Measurements from ENCODE around the gene RASD2.
A peak's percentile ranks its signal among the peaks of the same experiment; 100 is the strongest.

Gene RASD2

DNA sequence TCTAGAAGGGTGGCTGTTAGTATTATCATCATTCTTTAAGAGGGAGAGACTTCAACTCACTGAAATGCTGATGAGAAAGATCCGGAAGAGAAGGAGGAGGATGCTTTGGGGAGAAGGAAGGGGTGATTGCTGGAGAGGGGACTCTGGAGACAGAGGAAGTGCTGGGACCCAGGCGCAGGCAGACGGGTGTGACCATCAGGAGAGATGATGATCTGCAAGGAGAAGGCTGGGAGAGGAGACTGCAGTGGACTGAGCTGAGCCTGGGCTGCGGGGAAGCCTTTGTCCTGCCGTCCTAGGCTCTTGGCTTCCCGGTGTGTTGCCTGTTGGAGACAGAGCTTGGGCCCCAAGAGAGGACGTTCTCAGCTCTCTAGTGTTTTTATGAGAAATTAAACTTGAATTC is 22.6 kb downstream of the RASD2 start:
- WGBS, result 47% methylated on average over 6 of the region's 7 CpGs
- H2BK5ac ChIP-seq (ENCODE audit: low read depth, low read length, poor library complexity, severe bottlenecking), result no peak overlapping the region
- no peak overlapping the region for H3K9ac ChIP-seq (ENCODE audit: low read length)
- H3K4ac ChIP-seq (ENCODE audit: low read depth in 1 of 2, low read length in 2 of 2), result peak overlapping the region; percentile 50 to 79
- no peaks in the 10 kb centered on the region for H3K36me3 ChIP-seq (ENCODE audit: control insufficient read depth in 1 of 2, insufficient read depth in 2 of 2, low read depth in 1 of 2, low read length in 2 of 2)
- H3K4me2 ChIP-seq (ENCODE audit: low read length, poor library complexity, severe bottlenecking), result no peak overlapping the region
- no peak overlapping the region for H3K27ac ChIP-seq (ENCODE audit: low read length, poor library complexity, severe bottlenecking)
- peak overlapping the region; percentile 72 for H4K8ac ChIP-seq (ENCODE audit: low read length)
- peak overlapping the region; percentile 34 for H2AFZ ChIP-seq (ENCODE audit: low read depth, low read length)
- H3K14ac ChIP-seq (ENCODE audit: low read length in 2 of 2), result no peak overlapping the region
- no peak overlapping the region for H3K23ac ChIP-seq (ENCODE audit: low read length in 2 of 2)
- H3K27me3 ChIP-seq (ENCODE audit: control insufficient read depth in 1 of 2, insufficient read depth in 1 of 2, low read length in 2 of 2), result peaks cover 2 to 37% of the 10 kb centered on the region in 2 experiments
- H2AK5ac ChIP-seq (ENCODE audit: low read length, severe bottlenecking), result peak overlapping the region; percentile 33
- peaks cover 23% of the 10 kb centered on the region for H3K4me1 ChIP-seq (ENCODE audit: control insufficient read depth, insufficient read depth, low read depth, low read length)
- no peaks in the 10 kb centered on the region for H3K79me1 ChIP-seq (replicated peaks; ENCODE audit: low read length, poor library complexity, severe bottlenecking)
- H3K9me3 ChIP-seq (ENCODE audit: control insufficient read depth, low read length), result peaks cover 6% of the 10 kb centered on the region
- no peak overlapping the region for H2BK120ac ChIP-seq (ENCODE audit: low read depth, low read length)
- peak overlapping the region; percentile 99 for H2BK15ac ChIP-seq (ENCODE audit: low read depth, poor library complexity, severe bottlenecking)
- DNase-seq, result no peak
- H4K91ac ChIP-seq (ENCODE audit: low read length), result peak overlapping the region; percentile 53
- peak overlapping the region; percentile 24 to 80 for H2BK12ac ChIP-seq (ENCODE audit: low read length in 2 of 2)
- H3K4me3 ChIP-seq (ENCODE audit: insufficient read depth in 1 of 2, low read depth in 1 of 2, low read length in 2 of 2), result no peak overlapping the region
- peak overlapping the region; percentile 69 to 76 for H3K18ac ChIP-seq (ENCODE audit: low read depth in 1 of 2, low read length in 2 of 2)

DNA sequence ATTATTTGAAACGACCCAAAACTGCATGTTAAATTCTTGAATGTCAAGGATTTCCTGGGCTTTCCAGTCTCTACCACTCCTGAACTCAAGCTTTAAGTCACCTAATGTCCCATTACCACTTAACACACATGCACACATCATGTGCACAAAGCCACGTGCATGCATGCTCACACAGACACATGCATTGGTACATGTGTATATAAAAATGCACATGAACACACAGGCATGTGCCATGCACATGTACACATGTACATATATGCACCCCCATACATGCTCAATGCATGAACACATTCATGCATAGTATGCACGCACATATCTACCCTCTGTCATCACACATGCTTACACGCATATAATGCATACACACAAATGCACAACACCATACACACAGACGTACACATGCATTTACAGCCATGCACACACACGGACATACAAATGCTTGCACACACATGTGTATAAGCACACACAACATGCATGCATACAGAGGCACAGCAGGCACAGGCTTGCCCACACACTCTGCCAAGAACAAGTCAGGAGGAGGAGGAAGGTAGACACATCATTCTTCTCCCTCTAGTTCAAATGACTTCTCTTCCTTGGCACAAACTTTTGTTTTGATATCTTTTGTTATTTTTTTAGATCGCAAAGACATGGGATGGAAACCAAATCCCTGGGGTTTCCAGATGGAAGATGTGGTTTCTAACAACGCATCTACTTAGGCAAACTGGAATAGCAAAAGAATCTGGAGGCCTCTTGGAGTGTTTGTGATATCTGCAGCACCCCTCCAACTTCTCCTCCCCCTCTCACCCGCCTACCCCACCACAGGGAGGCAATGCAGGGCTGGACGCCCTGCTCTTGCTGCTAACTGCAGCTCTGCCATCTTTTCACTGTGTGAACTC is 24.6 kb downstream of the RASD2 start:
- Histone ChIP-seq H3K23ac (ENCODE audit: low read length in 2 of 2) (no peak overlapping the region), H3K4me1 (ENCODE audit: control insufficient read depth, insufficient read depth, low read depth, low read length) (peaks cover 22% of the 10 kb centered on the region), H3K4me3 (ENCODE audit: insufficient read depth in 1 of 2, low read depth in 1 of 2, low read length in 2 of 2) (no peak overlapping the region), H3K4me2 (ENCODE audit: low read length, poor library complexity, severe bottlenecking) (no peak overlapping the region), H3K18ac (ENCODE audit: low read depth in 1 of 2, low read length in 2 of 2) (peak overlapping the region; percentile 70 to 72), H2AFZ (ENCODE audit: low read depth, low read length) (no peak overlapping the region), H4K8ac (ENCODE audit: low read length) (peak overlapping the region; percentile 56), H3K9ac (ENCODE audit: low read length) (no peak overlapping the region), H3K36me3 (ENCODE audit: control insufficient read depth in 1 of 2, insufficient read depth in 2 of 2, low read depth in 1 of 2, low read length in 2 of 2) (no peaks in the 10 kb centered on the region), H3K4ac (ENCODE audit: low read depth in 1 of 2, low read length in 2 of 2) (no peak overlapping the region), H3K79me1 (replicated peaks; ENCODE audit: low read length, poor library complexity, severe bottlenecking) (no peaks in the 10 kb centered on the region), H3K27ac (ENCODE audit: low read length, poor library complexity, severe bottlenecking) (no peak overlapping the region), H3K27me3 (ENCODE audit: control insufficient read depth in 1 of 2, insufficient read depth in 1 of 2, low read length in 2 of 2) (peaks cover 0 to 25% of the 10 kb centered on the region in 2 experiments), H2BK120ac (ENCODE audit: low read depth, low read length) (no peak overlapping the region), H2BK12ac (ENCODE audit: low read length in 2 of 2) (peak overlapping the region in 1 of 2 experiments; percentile 29), H3K9me3 (ENCODE audit: control insufficient read depth, low read length) (no peaks in the 10 kb centered on the region), H2AK5ac (ENCODE audit: low read length, severe bottlenecking) (no peak overlapping the region), H3K14ac (ENCODE audit: low read length in 2 of 2) (peak overlapping the region in 1 of 2 experiments; percentile 46), H4K91ac (ENCODE audit: low read length) (peak overlapping the region; percentile 52), H2BK5ac (ENCODE audit: low read depth, low read length, poor library complexity, severe bottlenecking) (no peak overlapping the region), H2BK15ac (ENCODE audit: low read depth, poor library complexity, severe bottlenecking) (peak overlapping the region; percentile 44)
- DNase-seq, result no peak
- WGBS, result 78% methylated on average over 10 of the region's 10 CpGs

- Histone ChIP-seq H3K4me3 (ENCODE audit: insufficient read depth in 1 of 2, low read depth in 1 of 2, low read length in 2 of 2) (no peak overlapping the region), H4K8ac (ENCODE audit: low read length) (no peak overlapping the region), H2BK12ac (ENCODE audit: low read length in 2 of 2) (no peak overlapping the region), H2BK120ac (ENCODE audit: low read depth, low read length) (no peak overlapping the region), H3K9me3 (ENCODE audit: control insufficient read depth, low read length) (no peaks in the 10 kb centered on the region), H2AFZ (ENCODE audit: low read depth, low read length) (no peak overlapping the region), H2AK5ac (ENCODE audit: low read length, severe bottlenecking) (no peak overlapping the region), H3K9ac (ENCODE audit: low read length) (no peak overlapping the region), H2BK5ac (ENCODE audit: low read depth, low read length, poor library complexity, severe bottlenecking) (no peak overlapping the region), H3K4me1 (ENCODE audit: control insufficient read depth, insufficient read depth, low read depth, low read length) (peaks cover 12% of the 10 kb centered on the region), H3K4ac (ENCODE audit: low read depth in 1 of 2, low read length in 2 of 2) (no peak overlapping the region), H3K36me3 (ENCODE audit: control insufficient read depth in 1 of 2, insufficient read depth in 2 of 2, low read depth in 1 of 2, low read length in 2 of 2) (no peaks in the 10 kb centered on the region), H3K79me1 (replicated peaks; ENCODE audit: low read length, poor library complexity, severe bottlenecking) (no peaks in the 10 kb centered on the region), H3K14ac (ENCODE audit: low read length in 2 of 2) (no peak overlapping the region), H3K4me2 (ENCODE audit: low read length, poor library complexity, severe bottlenecking) (no peak overlapping the region), H3K27me3 (ENCODE audit: control insufficient read depth in 1 of 2, insufficient read depth in 1 of 2, low read length in 2 of 2) (peaks cover 0 to 16% of the 10 kb centered on the region in 2 experiments), H4K91ac (ENCODE audit: low read length) (peak overlapping the region; percentile 40), H3K27ac (ENCODE audit: low read length, poor library complexity, severe bottlenecking) (no peak overlapping the region), H3K23ac (ENCODE audit: low read length in 2 of 2) (no peak overlapping the region), H3K18ac (ENCODE audit: low read depth in 1 of 2, low read length in 2 of 2) (no peak overlapping the region), H2BK15ac (ENCODE audit: low read depth, poor library complexity, severe bottlenecking) (no peak overlapping the region)
- WGBS, result 84% methylated on average over 23 of the region's 23 CpGs
- no peak for DNase-seq
Measured at GRCh38 chr22:35567351-35568141, 26.9 kb downstream of the RASD2 start.
